ENCODE results near the gene STK17B. TPM values are rescaled to one million over a fixed set of nuclear protein-coding genes. Genes with fewer than 3 reads are reported as not detected.
A peak's percentile ranks its signal among the peaks of the same experiment; 100 is the strongest.
"Not testable (repeated sequence)": the region's sequence is repeated elsewhere in the genome, so short reads cannot be mapped to it uniquely, and the experiment has no call there.

The STK17B gene
- total RNA-seq, 2 experiments from 2014 or later = 389 to 511 TPM

DNA sequence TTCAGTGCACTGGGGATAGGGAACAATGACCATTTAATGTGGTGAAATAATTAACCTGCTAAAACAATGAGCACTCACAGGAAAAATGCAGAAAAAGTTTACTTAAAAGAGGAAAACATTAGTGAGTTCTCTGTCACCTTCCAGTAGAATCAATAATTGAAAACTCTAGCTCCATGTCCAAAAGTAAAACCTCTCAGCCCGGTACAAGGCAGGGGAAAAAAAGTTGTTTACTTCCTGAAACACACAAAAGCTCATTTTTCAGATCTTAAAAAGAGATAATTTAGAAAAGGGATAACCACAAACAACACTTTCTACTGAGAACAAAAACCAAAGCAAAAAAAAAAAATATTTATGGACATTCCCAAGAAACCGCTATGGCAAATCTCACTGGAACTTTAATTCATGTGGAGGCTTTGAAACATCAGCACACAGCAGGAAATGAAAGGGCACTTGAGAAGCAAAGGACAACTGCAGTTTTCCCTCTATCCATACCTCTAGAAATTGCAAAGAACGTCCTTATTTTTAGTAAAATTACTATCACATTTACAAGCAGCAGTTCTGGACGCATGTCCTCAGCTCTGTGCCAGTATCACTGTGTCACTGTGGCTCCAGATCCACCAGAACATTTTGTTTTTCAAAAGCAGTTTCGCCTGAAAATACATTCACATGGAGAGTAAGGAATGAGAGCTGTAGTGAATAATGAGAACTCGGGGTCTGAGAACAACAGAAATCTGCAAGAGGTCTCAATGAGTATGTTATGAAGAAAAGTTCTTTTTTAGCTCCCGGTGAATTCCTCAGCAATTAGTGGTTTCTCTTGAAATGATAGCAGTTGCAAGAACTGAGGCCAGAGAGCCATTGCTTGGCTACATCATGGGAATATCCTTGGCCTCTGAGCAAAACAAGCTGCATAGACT, 58.1 kb downstream of the STK17B start:
- ATAC-seq (no peak), DNase-seq (no peak)
- CTCF ChIA-PET = interaction anchor here (1.0 to 1.2 kb wide), 3 partner anchors 16 to 163 kb away, joined by 3 to 5 read pairs (median 3); no protein-coding TSS in a partner anchor
- H3K27me3 Mint-ChIP-seq = no peaks in the 10 kb centered on the region
- peaks cover 8% of the 10 kb centered on the region for H3K4me1 Mint-ChIP-seq
- H3K4me3 Mint-ChIP-seq = no peak overlapping the region
- H3K36me3 Mint-ChIP-seq = no peaks in the 10 kb centered on the region
- H3K27ac Mint-ChIP-seq = no peak overlapping the region
- no peaks in the 10 kb centered on the region for H3K9me3 Mint-ChIP-seq (ENCODE audit: low read depth)

DNA sequence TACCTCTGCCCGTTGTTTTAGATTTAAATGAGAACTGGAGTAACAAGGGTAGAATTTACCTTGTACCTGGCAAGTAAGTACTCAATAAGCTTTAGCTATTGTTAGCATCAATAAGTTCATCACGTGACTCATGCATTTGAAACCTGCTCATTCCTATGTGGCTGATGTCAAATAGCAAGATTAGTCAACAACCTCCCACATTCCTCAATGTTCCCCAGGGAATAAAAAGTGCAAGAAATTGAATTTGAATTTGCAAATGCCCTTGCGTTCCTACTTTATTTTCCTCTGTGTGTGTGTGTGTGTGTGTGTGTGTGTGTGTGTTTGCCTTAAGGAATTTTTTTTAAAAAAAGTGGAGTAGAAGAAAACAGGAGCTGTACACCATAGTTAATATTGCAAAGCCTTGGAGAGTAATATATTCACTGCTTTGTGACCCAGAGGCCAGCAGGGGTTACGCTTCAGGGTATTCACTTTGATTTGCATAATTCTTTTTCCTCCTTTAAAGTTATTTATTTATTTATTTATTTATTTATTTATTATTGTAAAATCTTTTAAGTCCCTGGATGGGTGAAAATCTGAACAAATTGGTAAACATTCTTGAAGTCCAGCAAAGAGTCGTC, 58.9 kb downstream of the STK17B start:
- H3K4me1 Mint-ChIP-seq = peaks cover 8% of the 10 kb centered on the region
- H3K27ac Mint-ChIP-seq = no peak overlapping the region
- H3K27me3 Mint-ChIP-seq = no peaks in the 10 kb centered on the region
- ATAC-seq (no peak), DNase-seq (no peak)
- CTCF ChIA-PET = interaction anchor here (1.0 to 1.2 kb wide), 3 partner anchors 16 to 164 kb away, joined by 3 to 5 read pairs (median 3); no protein-coding TSS in a partner anchor
- H3K36me3 Mint-ChIP-seq = no peaks in the 10 kb centered on the region
- H3K4me3 Mint-ChIP-seq = no peak overlapping the region
- H3K9me3 Mint-ChIP-seq (ENCODE audit: low read depth) = no peaks in the 10 kb centered on the region

GRCh38 chr2:196108604-196109003, 62.8 kb downstream of the STK17B start:
- CTCF ChIA-PET = interaction anchor here (1.1 kb wide), 1 partner anchor 30 kb away, joined by 3 read pairs; no protein-coding TSS in a partner anchor
- H3K4me1 Mint-ChIP-seq = peaks cover 8% of the 10 kb centered on the region
- no peak overlapping the region for H3K4me3 Mint-ChIP-seq
- no peaks in the 10 kb centered on the region for H3K27me3 Mint-ChIP-seq
- H3K36me3 Mint-ChIP-seq = no peaks in the 10 kb centered on the region
- DNase-seq (no peak), ATAC-seq (no peak)
- no peak overlapping the region for H3K27ac Mint-ChIP-seq
- H3K9me3 Mint-ChIP-seq (ENCODE audit: low read depth) = no peaks in the 10 kb centered on the region

DNA sequence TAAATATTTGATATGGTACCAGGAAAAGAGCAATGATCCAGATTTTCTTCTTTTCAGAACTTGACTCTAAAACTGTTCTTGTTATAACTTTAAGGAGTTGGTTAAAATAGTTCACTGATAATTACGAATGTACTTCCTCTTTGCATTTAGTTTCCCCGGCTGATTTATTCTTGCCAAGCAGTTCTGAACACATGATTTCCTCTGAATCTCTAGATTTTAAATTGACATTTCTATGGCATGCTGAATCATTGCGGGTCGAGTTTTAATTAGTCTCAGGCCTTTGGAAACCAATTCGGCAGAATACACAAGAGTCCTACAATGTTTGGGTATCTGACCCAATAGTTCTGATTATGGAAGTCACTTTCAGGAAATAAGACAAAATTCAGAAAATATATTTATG, 65.4 kb downstream of the STK17B start:
- H3K4me1 Mint-ChIP-seq = peaks cover 12% of the 10 kb centered on the region
- no peak overlapping the region for H3K27ac Mint-ChIP-seq
- no peaks in the 10 kb centered on the region for H3K27me3 Mint-ChIP-seq
- H3K36me3 Mint-ChIP-seq = no peaks in the 10 kb centered on the region
- DNase-seq (no peak), ATAC-seq (no peak)
- CTCF ChIA-PET = no interaction called here
- no peak overlapping the region for H3K4me3 Mint-ChIP-seq
- H3K9me3 Mint-ChIP-seq (ENCODE audit: low read depth) = no peaks in the 10 kb centered on the region

GRCh38 chr2:196104066-196104465, 67.3 kb downstream of the STK17B start:
- ATAC-seq (no peak), DNase-seq (no peak)
- CTCF ChIA-PET = interaction anchor here (1.2 kb wide), 1 partner anchor 26 kb away, joined by 3 read pairs; no protein-coding TSS in a partner anchor
- H3K27ac Mint-ChIP-seq = no peak overlapping the region
- no peaks in the 10 kb centered on the region for H3K27me3 Mint-ChIP-seq
- H3K36me3 Mint-ChIP-seq = no peaks in the 10 kb centered on the region
- no peaks in the 10 kb centered on the region for H3K9me3 Mint-ChIP-seq (ENCODE audit: low read depth)
- H3K4me1 Mint-ChIP-seq = peaks cover 14% of the 10 kb centered on the region
- H3K4me3 Mint-ChIP-seq = no peak overlapping the region

GRCh38 chr2:196103626-196104025, 67.8 kb downstream of the STK17B start:
- Mint-ChIP-seq H3K4me1 (peaks cover 14% of the 10 kb centered on the region), H3K4me3 (no peak overlapping the region), H3K27me3 (no peaks in the 10 kb centered on the region), H3K36me3 (no peaks in the 10 kb centered on the region), H3K27ac (no peak overlapping the region), H3K9me3 (ENCODE audit: low read depth) (no peaks in the 10 kb centered on the region)
- DNase-seq (no peak), ATAC-seq (no peak)
- CTCF ChIA-PET = interaction anchor here (1.2 kb wide), 1 partner anchor 25 kb away, joined by 3 read pairs; no protein-coding TSS in a partner anchor

DNA sequence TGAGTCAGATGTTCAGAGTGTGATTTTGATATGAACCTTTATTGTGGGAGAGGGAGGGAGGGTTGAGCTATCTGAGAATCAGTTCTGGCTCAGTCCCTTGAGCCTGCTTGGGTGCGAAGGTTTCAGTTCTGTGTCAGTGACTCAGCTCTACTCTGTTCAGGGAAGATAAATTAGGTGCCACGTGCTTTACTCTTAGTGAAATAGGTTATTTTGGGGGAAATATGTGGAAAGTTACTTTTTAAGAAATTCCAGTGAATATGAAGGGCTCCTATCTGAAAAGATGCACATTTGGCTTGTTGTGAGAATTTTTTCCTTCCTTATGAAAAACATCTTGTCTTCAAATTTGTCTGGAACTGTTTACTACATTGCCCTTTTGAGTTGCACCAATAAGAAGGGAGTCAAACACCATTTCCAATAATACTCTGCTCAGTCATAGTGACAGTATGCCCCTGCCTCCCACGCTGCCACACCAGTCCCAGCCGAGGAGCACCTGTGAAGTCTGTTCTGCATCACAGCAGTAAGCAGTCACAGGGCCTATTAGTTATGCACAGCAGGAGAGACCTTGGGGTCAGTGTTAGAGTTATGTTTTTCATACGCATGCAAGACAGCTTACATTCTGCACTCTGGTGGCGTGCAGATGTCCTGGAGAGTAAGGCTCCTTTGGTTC, 69.9 kb downstream of the STK17B start:
- no peak overlapping the region for H3K27ac Mint-ChIP-seq

DNA sequence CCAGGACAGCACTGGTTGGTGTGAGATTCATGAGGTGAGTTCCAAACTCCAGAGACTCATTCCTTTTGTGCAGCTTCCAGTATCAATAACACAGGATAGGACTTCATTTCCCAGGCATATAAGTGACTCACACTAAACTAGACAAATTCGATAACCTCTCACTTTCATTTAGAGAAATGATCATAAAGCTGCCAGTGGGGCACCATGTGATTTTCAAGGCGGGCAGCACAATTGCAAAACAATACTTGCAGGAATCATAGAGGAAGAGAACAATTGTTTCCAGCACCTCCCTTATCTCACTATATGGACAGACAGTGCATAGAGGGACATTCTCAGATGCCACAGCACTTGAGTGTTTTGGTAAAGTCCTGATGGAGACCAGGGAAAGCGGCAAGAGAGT, 71.5 kb downstream of the STK17B start:
- peaks cover 14% of the 10 kb centered on the region for H3K4me1 Mint-ChIP-seq
- no peaks in the 10 kb centered on the region for H3K27me3 Mint-ChIP-seq
- no peak overlapping the region for H3K27ac Mint-ChIP-seq
- no peak for DNase-seq
- peaks cover 3% of the 10 kb centered on the region for H3K36me3 Mint-ChIP-seq
- CTCF ChIA-PET = interaction anchor here (0.7 to 1.6 kb wide), 2 partner anchors 21 to 238 kb away, joined by 3 to 7 read pairs; no protein-coding TSS in a partner anchor
- no peaks in the 10 kb centered on the region for H3K9me3 Mint-ChIP-seq (ENCODE audit: low read depth)
- no peak for ATAC-seq
- no peak overlapping the region for H3K4me3 Mint-ChIP-seq

More for the DNA sequence above, 69.9 kb downstream of the STK17B start:
- Mint-ChIP-seq H3K9me3 (ENCODE audit: low read depth) (no peaks in the 10 kb centered on the region), H3K4me3 (no peak overlapping the region), H3K36me3 (no peaks in the 10 kb centered on the region), H3K4me1 (peaks cover 14% of the 10 kb centered on the region), H3K27me3 (no peaks in the 10 kb centered on the region)
- ATAC-seq (peak; percentile 76), DNase-seq (no peak)
- CTCF ChIA-PET = interaction anchor here (0.6 to 1.6 kb wide), 4 partner anchors 16 to 236 kb away, joined by 3 to 7 read pairs (median 3); no protein-coding TSS in a partner anchor

GRCh38 chr2:196097864-196098660, 73.3 kb downstream of the STK17B start:
- no peak overlapping the region for H3K4me3 Mint-ChIP-seq
- DNase-seq (no peak), ATAC-seq (no peak)
- H3K27me3 Mint-ChIP-seq = no peaks in the 10 kb centered on the region
- no peak overlapping the region for H3K27ac Mint-ChIP-seq
- no peaks in the 10 kb centered on the region for H3K9me3 Mint-ChIP-seq (ENCODE audit: low read depth)
- CTCF ChIA-PET = interaction anchor here (0.7 to 2.0 kb wide), 3 partner anchors 20 to 355 kb away, joined by 3 to 8 read pairs (median 3); no protein-coding TSS in a partner anchor
- peaks cover 12% of the 10 kb centered on the region for H3K36me3 Mint-ChIP-seq
- peaks cover 14% of the 10 kb centered on the region for H3K4me1 Mint-ChIP-seq

DNA sequence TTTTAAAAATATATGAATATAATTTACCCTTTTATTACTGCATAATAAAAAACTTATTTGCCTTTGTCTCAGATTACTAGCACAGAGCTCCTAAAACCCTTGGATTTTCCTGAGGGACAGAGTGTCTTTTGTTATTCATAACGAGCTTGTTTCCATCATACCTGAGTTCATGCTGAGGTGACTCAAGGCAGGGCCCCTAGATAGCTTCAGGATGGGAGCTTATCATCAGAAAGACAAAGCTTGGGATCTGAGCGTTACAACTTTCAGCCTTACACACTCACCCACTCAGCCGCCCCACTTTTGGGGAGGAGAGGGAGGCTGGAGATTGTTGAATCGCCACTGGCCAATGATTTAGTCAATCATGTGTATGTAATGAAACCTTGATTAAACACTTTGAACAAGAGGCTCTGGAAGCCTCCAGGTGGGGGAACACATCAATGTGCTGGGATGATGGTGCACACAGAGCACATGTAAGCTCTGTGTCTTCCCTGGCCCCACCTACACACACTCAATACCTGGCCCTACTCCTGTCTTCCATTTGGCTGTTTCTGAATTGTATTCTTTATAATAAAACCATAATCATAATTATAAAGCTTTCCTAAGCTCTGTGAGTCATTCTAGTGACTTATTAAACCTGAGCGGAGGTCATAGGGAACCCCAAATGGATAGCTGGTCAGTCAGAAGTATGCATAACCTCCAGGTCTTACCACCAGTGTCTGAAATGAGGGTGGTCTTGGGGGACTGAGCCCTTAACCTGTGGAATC, 74.2 kb downstream of the STK17B start:
- Mint-ChIP-seq H3K4me1 (peaks cover 11% of the 10 kb centered on the region), H3K36me3 (peaks cover 12% of the 10 kb centered on the region), H3K27ac (no peak overlapping the region), H3K27me3 (no peaks in the 10 kb centered on the region), H3K4me3 (no peak overlapping the region), H3K9me3 (ENCODE audit: low read depth) (no peaks in the 10 kb centered on the region)
- CTCF ChIA-PET = interaction anchor here (0.7 to 2.0 kb wide), 3 partner anchors 19 to 356 kb away, joined by 3 to 8 read pairs (median 3); no protein-coding TSS in a partner anchor
- ATAC-seq (no peak), DNase-seq (no peak)

DNA sequence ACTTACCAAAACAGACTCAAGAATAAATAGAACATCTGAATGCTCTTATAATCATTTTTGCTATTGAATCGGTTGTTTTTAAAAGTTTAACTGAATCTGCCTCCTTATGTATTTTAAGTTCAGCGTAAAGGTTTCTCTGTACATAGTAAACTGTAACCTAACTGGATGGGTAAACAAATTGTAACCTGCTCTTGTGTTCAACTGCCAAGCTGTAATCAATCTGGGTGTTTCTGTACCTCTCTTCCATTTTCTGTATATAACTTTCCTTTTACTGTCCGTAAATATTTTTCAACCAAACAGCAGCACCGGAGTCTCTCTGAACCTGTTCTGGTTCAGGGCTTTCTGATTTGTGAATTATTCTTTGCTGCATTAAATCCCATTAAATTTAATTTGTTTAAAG, 75.1 kb downstream of the STK17B start:
- ATAC-seq (no peak), DNase-seq (no peak)
- Mint-ChIP-seq H3K27me3 (no peaks in the 10 kb centered on the region), H3K27ac (no peak overlapping the region), H3K4me1 (peaks cover 5% of the 10 kb centered on the region), H3K36me3 (peaks cover 12% of the 10 kb centered on the region), H3K9me3 (ENCODE audit: low read depth) (no peaks in the 10 kb centered on the region), H3K4me3 (no peak overlapping the region)
- CTCF ChIA-PET = interaction anchor here (2.0 kb wide), 1 partner anchor 18 kb away, joined by 8 read pairs; no protein-coding TSS in a partner anchor

DNA sequence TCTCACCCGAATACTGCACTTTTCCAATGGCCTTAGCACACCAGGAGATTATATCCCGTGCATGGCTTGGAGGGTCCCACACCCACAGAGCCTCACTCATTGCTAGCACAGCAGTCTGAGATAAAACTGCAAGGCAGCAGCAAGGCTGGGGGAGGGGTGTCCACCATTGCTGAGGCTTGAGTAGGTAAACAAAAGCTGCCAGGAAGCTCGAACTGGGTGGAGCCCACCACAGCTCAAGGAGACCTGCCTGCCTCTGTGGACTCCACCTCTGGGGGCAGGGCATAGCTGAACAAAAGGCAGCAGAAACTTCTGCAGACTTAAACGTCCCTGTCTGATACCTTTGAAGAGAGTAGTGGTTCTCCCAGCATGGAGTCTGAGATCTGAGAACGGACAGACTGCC, 81.9 kb downstream of the STK17B start:
- H3K4me3 Mint-ChIP-seq; CTCF ChIA-PET; H3K9me3 Mint-ChIP-seq (ENCODE audit: low read depth); ATAC-seq; H3K27ac Mint-ChIP-seq; H3K27me3 Mint-ChIP-seq: not testable (repeated sequence)
- Mint-ChIP-seq H3K4me1 (peaks cover 21% of the 10 kb centered on the region), H3K36me3 (peaks cover 25% of the 10 kb centered on the region)
- DNase-seq = peak; percentile 60

All from activated CD8-positive, alpha-beta memory T cell treated with anti-CD3 and anti-CD28 coated beads, Interleukin-2, amount 10 ng/mL, durations not matched to agents 7 days and 5 days (primary cell).